H1 (cell line): ENCODE measurements around the gene GALNT2.

ENCODE experiments used
- MAFK ChIP-seq: IDR thresholded peaks from 2 replicates; pipeline ENCODE4 v1.6.1; 2012; ENCODE audit warnings: low read depth, mild to moderate bottlenecking, improper control_type of control experiment, low read length
- POLR2AphosphoS5 ChIP-seq: IDR thresholded peaks from 2 replicates; pipeline ENCODE4 v1.6.1; 2011; ENCODE audit warnings: low read depth, low read length
- TCF12 ChIP-seq: IDR thresholded peaks from 2 replicates; pipeline ENCODE4 v1.6.1; 2011; ENCODE audit warnings: low read depth, mild to moderate bottlenecking, low read length

DNA sequence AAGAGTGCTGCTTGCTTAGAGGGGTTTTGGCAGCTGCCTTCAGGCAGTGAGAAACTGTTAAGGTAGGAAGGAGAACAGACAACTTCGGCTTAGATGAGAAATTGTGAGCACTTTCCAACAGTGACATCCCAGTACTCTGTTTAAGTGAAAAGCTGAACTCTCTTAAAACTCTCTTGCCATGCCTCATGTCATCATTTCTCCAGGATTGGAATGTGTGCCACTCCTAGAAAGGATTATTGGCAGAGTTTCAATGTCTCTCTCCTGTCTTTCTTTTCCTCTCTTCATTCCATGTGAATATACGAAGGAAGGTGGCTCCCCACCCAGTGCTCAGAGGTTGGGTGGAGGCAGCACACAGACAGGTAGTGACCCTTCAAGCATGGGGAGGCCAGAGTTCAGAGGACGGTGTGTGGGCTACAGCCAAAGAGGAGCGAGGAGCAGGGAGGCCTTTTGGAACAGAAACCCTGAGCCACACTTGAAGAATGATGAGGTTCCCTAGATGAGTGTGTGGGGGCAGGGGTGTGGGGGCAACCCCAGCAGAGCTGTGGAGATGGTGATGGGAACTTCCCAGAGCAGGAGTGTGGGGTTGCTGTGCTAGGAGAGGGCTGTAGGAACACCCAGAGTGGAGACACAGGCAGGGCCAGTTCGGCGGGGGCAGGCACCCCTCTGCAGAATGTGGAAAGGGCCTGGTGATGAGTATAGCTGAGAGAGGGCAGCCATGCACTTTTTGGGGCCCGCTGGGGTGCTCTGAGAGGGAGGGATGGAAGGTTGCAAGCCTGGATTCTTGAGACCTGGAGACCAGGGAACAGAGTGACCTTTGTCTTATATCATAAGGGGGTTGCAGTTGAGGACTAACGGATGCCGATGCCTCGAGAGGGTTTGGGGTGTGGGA, 58.8 kb downstream of the GALNT2 start:
- no peak for TF ChIP-seq MAFK
- no peak for TF ChIP-seq POLR2AphosphoS5
- no peak for TF ChIP-seq TCF12
